SK-N-SH treated with all-trans-retinoic acid at 6 μM for 48 hours (cell line): ENCODE data around the gene CDK5RAP2.

Experiments
- SNAI2 ChIP-seq: fragments of 250-450 bp; sonication (Bioruptor Pico); IDR thresholded peaks from 2 replicates; pipeline ENCODE4 v1.5.0; 2020; ENCODE audit warnings: mild to moderate bottlenecking, moderate library complexity
- TOX ChIP-seq: fragments of 250-450 bp; sonication (Bioruptor Pico); IDR thresholded peaks from 2 replicates; pipeline ENCODE4 v1.8.0; 2021; ENCODE audit warnings: mild to moderate bottlenecking, moderate library complexity, borderline replicate concordance
- ZNF8 ChIP-seq: fragments of 450-650 bp; formaldehyde crosslinking; IDR thresholded peaks from 2 replicates; pipeline ENCODE4 v1.5.0; 2020; ENCODE audit warnings: mild to moderate bottlenecking, moderate library complexity

GRCh38 chr9:120505186-120505585, 74.8 kb downstream of the CDK5RAP2 start:
- TF ChIP-seq SNAI2 (CRISPR knock-in tag) (no peak), ZNF8 (CRISPR knock-in tag) (no peak), TOX (CRISPR knock-in tag) (no peak)
